ENCODE measurements around the gene ATP5F1B.

Gene ATP5F1B

GRCh38 chr12:56631790-56632700, 13.7 kb downstream of the ATP5F1B start:
- Histone ChIP-seq H3K9me3 (ENCODE audit: control insufficient read depth, low read length) (no peaks in the 10 kb centered on the region), H3K27ac (peak overlapping the region; percentile 93), H3K4me2 (ENCODE audit: low read length) (peak overlapping the region; percentile 76), H3K27me3 (ENCODE audit: control insufficient read depth, insufficient read depth, low read length) (no peaks in the 10 kb centered on the region), H3K4me1 (peaks cover 42% of the 10 kb centered on the region), H3K36me3 (ENCODE audit: control insufficient read depth, insufficient read depth, low read length) (no peaks in the 10 kb centered on the region), H2AFZ (peak overlapping the region; percentile 3), H3K79me2 (peaks cover 27% of the 10 kb centered on the region), H3K9ac (no peak overlapping the region), H3K4me3 (ENCODE audit: low read depth, low read length) (peak overlapping the region; percentile 43)
- TF ChIP-seq CTCF (IDR thresholded peaks at IDR 0.05): no peak

GRCh38 chr12:56630180-56630632, 15.6 kb downstream of the ATP5F1B start, which contains the start of gene BAZ2A:
Gene BAZ2A, minus strand, starts transcription at chr12:56630326. Its CDS starts 12,796 bp downstream, at chr12:56617530.
- H3K4me1 ChIP-seq: peaks cover 27% of the 10 kb centered on the region
- H3K4me2 ChIP-seq (ENCODE audit: low read length): peak within 1 kb of the TSS; percentile 85
- peak within 1 kb of the TSS; percentile 96 for H3K9ac ChIP-seq
- no peaks in the 10 kb centered on the region for H3K36me3 ChIP-seq (ENCODE audit: control insufficient read depth, insufficient read depth, low read length)
- peaks cover 41% of the 10 kb centered on the region for H3K79me2 ChIP-seq
- peak within 1 kb of the TSS; percentile 95 for H3K4me3 ChIP-seq (ENCODE audit: low read depth, low read length)
- H2AFZ ChIP-seq: peak within 1 kb of the TSS; percentile 76
- TF ChIP-seq CTCF (IDR thresholded peaks at IDR 0.05): no peak
- H3K27ac ChIP-seq: peak within 1 kb of the TSS; percentile 89
- no peaks in the 10 kb centered on the region for H3K27me3 ChIP-seq (ENCODE audit: control insufficient read depth, insufficient read depth, low read length)
- H3K9me3 ChIP-seq (ENCODE audit: control insufficient read depth, low read length): no peaks in the 10 kb centered on the region

- Histone ChIP-seq H3K36me3 (ENCODE audit: control insufficient read depth, insufficient read depth, low read length) (no peaks in the 10 kb centered on the region), H2AFZ (peak overlapping the region; percentile 76), H3K4me1 (peaks cover 27% of the 10 kb centered on the region), H3K9me3 (ENCODE audit: control insufficient read depth, low read length) (no peaks in the 10 kb centered on the region), H3K27me3 (ENCODE audit: control insufficient read depth, insufficient read depth, low read length) (no peaks in the 10 kb centered on the region), H3K27ac (peak overlapping the region; percentile 89), H3K79me2 (peaks cover 47% of the 10 kb centered on the region), H3K4me3 (ENCODE audit: low read depth, low read length) (peak overlapping the region; percentile 95), H3K4me2 (ENCODE audit: low read length) (peak overlapping the region; percentile 85), H3K9ac (peak overlapping the region; percentile 96)
- no peak for TF ChIP-seq CTCF (IDR thresholded peaks at IDR 0.05)
These were observed 16.2 kb downstream of the ATP5F1B start for GRCh38 chr12:56629459-56630179.

- Histone ChIP-seq H3K79me2 (peaks cover 55% of the 10 kb centered on the region), H2AFZ (peak overlapping the region; percentile 76), H3K36me3 (ENCODE audit: control insufficient read depth, insufficient read depth, low read length) (no peaks in the 10 kb centered on the region), H3K27ac (peak overlapping the region; percentile 89), H3K4me2 (ENCODE audit: low read length) (peak overlapping the region; percentile 85), H3K4me3 (ENCODE audit: low read depth, low read length) (peak overlapping the region; percentile 95), H3K9me3 (ENCODE audit: control insufficient read depth, low read length) (no peaks in the 10 kb centered on the region), H3K4me1 (peaks cover 33% of the 10 kb centered on the region), H3K27me3 (ENCODE audit: control insufficient read depth, insufficient read depth, low read length) (no peaks in the 10 kb centered on the region), H3K9ac (peak overlapping the region; percentile 96)
- TF ChIP-seq CTCF (IDR thresholded peaks at IDR 0.05): no peak
These were observed 16.9 kb downstream of the ATP5F1B start for GRCh38 chr12:56628671-56629458.

Data from parathyroid adenoma (tissue), 2 donors.